ENCODE data around the gene MC4R.
"Not testable (repeated sequence)": the region's sequence is repeated elsewhere in the genome, so short reads cannot be mapped to it uniquely, and the experiment has no call there.

The MC4R gene

GRCh38 chr18:60372596-60372995 lies at the start of gene MC4R:
Gene MC4R (minus strand): TSS chr18:60372775. CDS start chr18:60372349, 426 bp downstream.
- peak; percentile 83 for DNase-seq

- not testable (repeated sequence) for DNase-seq
These were observed 49.7 kb upstream of the MC4R start for GRCh38 chr18:60422306-60422705.

- DNase-seq = no peak
These were observed 49.0 kb upstream of the MC4R start for GRCh38 chr18:60421356-60422118.

GRCh38 chr18:60417946-60418345 lies 45.4 kb upstream of the MC4R start:
- DNase-seq = no peak

GRCh38 chr18:60413944-60414547 lies 41.5 kb upstream of the MC4R start:
- DNase-seq = no peak

GRCh38 chr18:60411715-60412114 lies 39.1 kb upstream of the MC4R start:
- no peak for DNase-seq

GRCh38 chr18:60406721-60407120 lies 34.1 kb upstream of the MC4R start:
- no peak for DNase-seq

- no peak for DNase-seq
These were observed 32.0 kb upstream of the MC4R start for GRCh38 chr18:60404486-60405085.

- no peak for DNase-seq
These were observed 28.8 kb upstream of the MC4R start for GRCh38 chr18:60401346-60401745.

GRCh38 chr18:60391571-60392226 lies 19.1 kb upstream of the MC4R start:
- DNase-seq = no peak

- DNase-seq = no peak
These were observed 16.7 kb upstream of the MC4R start for GRCh38 chr18:60389314-60389713.

GRCh38 chr18:60385693-60386092 lies 13.1 kb upstream of the MC4R start:
- DNase-seq = no peak

- no peak for DNase-seq
These were observed 11.3 kb upstream of the MC4R start for GRCh38 chr18:60383893-60384292.

- no peak for DNase-seq
These were observed 5.3 kb upstream of the MC4R start for GRCh38 chr18:60377778-60378469.

- no peak for DNase-seq
These were observed 443 bp downstream of the MC4R start for GRCh38 chr18:60372132-60372531.

GRCh38 chr18:60358516-60358915 lies 14.1 kb downstream of the MC4R start:
- DNase-seq = no peak

- no peak for DNase-seq
These were observed 21.6 kb downstream of the MC4R start for GRCh38 chr18:60350941-60351340.

GRCh38 chr18:60350150-60350549 lies 22.4 kb downstream of the MC4R start:
- DNase-seq = no peak

GRCh38 chr18:60347526-60348045 lies 25.0 kb downstream of the MC4R start:
- no peak for DNase-seq

GRCh38 chr18:60339018-60339417 lies 33.6 kb downstream of the MC4R start:
- DNase-seq = no peak

GRCh38 chr18:60331890-60332289 lies 40.7 kb downstream of the MC4R start:
- no peak for DNase-seq

- no peak for DNase-seq
These were observed 43.4 kb downstream of the MC4R start for GRCh38 chr18:60329131-60329530.

- DNase-seq = no peak
These were observed 44.7 kb downstream of the MC4R start for GRCh38 chr18:60327880-60328279.
